Measurements from ENCODE around the gene PODXL2.
A peak's percentile ranks its signal among the peaks of the same experiment; 100 is the strongest.

Gene PODXL2, protein sequence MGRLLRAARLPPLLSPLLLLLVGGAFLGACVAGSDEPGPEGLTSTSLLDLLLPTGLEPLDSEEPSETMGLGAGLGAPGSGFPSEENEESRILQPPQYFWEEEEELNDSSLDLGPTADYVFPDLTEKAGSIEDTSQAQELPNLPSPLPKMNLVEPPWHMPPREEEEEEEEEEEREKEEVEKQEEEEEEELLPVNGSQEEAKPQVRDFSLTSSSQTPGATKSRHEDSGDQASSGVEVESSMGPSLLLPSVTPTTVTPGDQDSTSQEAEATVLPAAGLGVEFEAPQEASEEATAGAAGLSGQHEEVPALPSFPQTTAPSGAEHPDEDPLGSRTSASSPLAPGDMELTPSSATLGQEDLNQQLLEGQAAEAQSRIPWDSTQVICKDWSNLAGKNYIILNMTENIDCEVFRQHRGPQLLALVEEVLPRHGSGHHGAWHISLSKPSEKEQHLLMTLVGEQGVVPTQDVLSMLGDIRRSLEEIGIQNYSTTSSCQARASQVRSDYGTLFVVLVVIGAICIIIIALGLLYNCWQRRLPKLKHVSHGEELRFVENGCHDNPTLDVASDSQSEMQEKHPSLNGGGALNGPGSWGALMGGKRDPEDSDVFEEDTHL

GRCh38 chr3:127628788-127629466 is at the start of gene PODXL2:
TSS of gene PODXL2 (plus strand) at chr3:127629185. CDS start at chr3:127629220, 35 bp downstream.
- Histone ChIP-seq H3K4me3 (ENCODE audit: low read depth in 1 of 2, low read length in 2 of 2) (peak within 1 kb of the TSS; percentile 11 to 52), H3K9me3 (ENCODE audit: low read length) (no peaks in the 10 kb centered on the region), H3K36me3 (ENCODE audit: insufficient read depth, low read length) (no peaks in the 10 kb centered on the region), H3K9ac (ENCODE audit: low read length) (no peak within 1 kb of the TSS), H3K4me1 (ENCODE audit: insufficient read depth, low read length) (peaks cover 8% of the 10 kb centered on the region), H3K27me3 (ENCODE audit: control insufficient read depth in 1 of 2, insufficient read depth in 2 of 2, low read length in 2 of 2) (peaks cover 7 to 8% of the 10 kb centered on the region in 2 donors), H3K27ac (ENCODE audit: low read depth, low read length) (no peak within 1 kb of the TSS)

DNA sequence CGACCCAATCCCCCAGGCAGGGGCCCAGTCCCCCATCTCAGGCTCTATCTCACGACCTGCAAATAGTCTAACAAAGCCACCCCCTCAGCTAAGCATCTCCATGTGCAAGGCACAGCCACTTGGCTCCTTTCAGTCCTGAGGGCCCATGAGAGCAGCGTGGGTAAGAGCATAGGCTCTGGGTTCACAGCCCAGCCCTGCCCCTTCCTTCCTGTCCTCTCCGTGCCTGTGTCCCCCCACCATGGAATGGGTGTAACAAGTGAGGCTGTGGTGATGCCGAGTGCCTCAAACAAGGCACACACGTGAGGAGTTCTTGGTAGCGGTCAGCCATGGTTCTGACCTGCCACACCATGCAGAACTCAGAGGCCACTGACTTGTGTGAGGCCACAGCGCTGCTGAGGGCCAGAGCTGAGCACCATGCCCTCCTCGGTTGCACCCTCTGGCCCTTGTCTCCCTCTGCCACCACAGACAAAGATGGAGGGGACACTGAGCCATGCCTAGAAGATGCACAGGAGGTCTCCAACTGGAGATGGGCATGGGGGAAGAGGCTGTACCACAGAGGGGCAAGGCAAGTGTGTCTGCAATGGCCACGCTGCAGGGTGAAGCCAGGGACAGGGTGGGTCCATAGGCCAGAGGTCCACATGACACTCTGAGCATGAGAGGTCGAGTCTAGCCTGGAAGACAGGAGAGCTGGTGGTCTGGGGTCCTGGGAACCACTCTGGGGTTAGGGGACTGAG is 48.5 kb upstream of the PODXL2 start:
- Histone ChIP-seq H3K4me1 (ENCODE audit: insufficient read depth, low read length) (peaks cover 3% of the 10 kb centered on the region), H3K27ac (ENCODE audit: low read depth, low read length) (no peak overlapping the region), H3K9ac (ENCODE audit: low read length) (no peak overlapping the region), H3K36me3 (ENCODE audit: insufficient read depth, low read length) (peaks cover 20% of the 10 kb centered on the region), H3K27me3 (ENCODE audit: control insufficient read depth in 1 of 2, insufficient read depth in 2 of 2, low read length in 2 of 2) (no peaks in the 10 kb centered on the region), H3K4me3 (ENCODE audit: low read depth in 1 of 2, low read length in 2 of 2) (no peak overlapping the region), H3K9me3 (ENCODE audit: low read length) (no peaks in the 10 kb centered on the region)

GRCh38 chr3:127584734-127585133 is 44.3 kb upstream of the PODXL2 start:
- H3K9ac ChIP-seq (ENCODE audit: low read length) = no peak overlapping the region
- H3K27ac ChIP-seq (ENCODE audit: low read depth, low read length) = no peak overlapping the region
- H3K36me3 ChIP-seq (ENCODE audit: insufficient read depth, low read length) = no peaks in the 10 kb centered on the region
- no peak overlapping the region for H3K4me3 ChIP-seq (ENCODE audit: low read depth in 1 of 2, low read length in 2 of 2)
- no peaks in the 10 kb centered on the region for H3K9me3 ChIP-seq (ENCODE audit: low read length)
- H3K27me3 ChIP-seq (ENCODE audit: control insufficient read depth in 1 of 2, insufficient read depth in 2 of 2, low read length in 2 of 2) = no peaks in the 10 kb centered on the region
- H3K4me1 ChIP-seq (ENCODE audit: insufficient read depth, low read length) = peaks cover 18% of the 10 kb centered on the region

GRCh38 chr3:127585163-127585812 is 43.7 kb upstream of the PODXL2 start:
- H3K9me3 ChIP-seq (ENCODE audit: low read length) = no peaks in the 10 kb centered on the region
- H3K4me3 ChIP-seq (ENCODE audit: low read depth in 1 of 2, low read length in 2 of 2) = no peak overlapping the region
- H3K4me1 ChIP-seq (ENCODE audit: insufficient read depth, low read length) = peaks cover 18% of the 10 kb centered on the region
- no peaks in the 10 kb centered on the region for H3K27me3 ChIP-seq (ENCODE audit: control insufficient read depth in 1 of 2, insufficient read depth in 2 of 2, low read length in 2 of 2)
- H3K36me3 ChIP-seq (ENCODE audit: insufficient read depth, low read length) = no peaks in the 10 kb centered on the region
- no peak overlapping the region for H3K27ac ChIP-seq (ENCODE audit: low read depth, low read length)
- H3K9ac ChIP-seq (ENCODE audit: low read length) = no peak overlapping the region

DNA sequence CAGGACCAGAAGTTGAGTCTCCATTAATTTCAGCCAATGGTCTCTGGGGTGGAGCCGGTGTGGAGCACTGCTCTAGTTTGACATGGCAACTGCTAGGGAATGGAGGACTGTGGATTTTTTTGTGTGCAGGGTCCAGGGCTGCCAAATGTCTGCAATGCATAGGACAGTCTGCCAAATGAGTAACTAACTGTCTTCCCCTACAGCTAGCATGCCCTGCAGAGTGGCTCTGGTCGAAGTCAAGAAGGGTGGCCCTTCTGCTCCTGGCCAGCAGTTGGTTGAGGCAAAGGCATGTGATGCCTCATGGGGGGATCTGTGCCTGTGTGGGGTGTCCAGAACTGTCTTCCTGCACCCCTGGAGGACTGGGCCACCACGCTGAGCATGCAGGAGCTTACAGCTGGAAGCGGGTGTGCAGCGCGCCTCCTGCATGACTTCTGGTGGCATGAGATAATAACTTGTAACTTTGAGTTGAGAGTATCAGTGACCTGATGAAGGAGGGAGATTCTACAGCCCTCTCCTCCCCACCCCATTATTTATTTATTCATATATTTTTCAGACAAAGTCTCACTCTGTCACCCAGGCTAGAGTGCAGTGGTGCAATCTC is 43.1 kb upstream of the PODXL2 start:
- Histone ChIP-seq H3K27me3 (ENCODE audit: control insufficient read depth in 1 of 2, insufficient read depth in 2 of 2, low read length in 2 of 2) (no peaks in the 10 kb centered on the region), H3K9me3 (ENCODE audit: low read length) (no peaks in the 10 kb centered on the region), H3K36me3 (ENCODE audit: insufficient read depth, low read length) (no peaks in the 10 kb centered on the region), H3K4me1 (ENCODE audit: insufficient read depth, low read length) (peaks cover 18% of the 10 kb centered on the region), H3K9ac (ENCODE audit: low read length) (no peak overlapping the region), H3K27ac (ENCODE audit: low read depth, low read length) (no peak overlapping the region), H3K4me3 (ENCODE audit: low read depth in 1 of 2, low read length in 2 of 2) (no peak overlapping the region)

DNA sequence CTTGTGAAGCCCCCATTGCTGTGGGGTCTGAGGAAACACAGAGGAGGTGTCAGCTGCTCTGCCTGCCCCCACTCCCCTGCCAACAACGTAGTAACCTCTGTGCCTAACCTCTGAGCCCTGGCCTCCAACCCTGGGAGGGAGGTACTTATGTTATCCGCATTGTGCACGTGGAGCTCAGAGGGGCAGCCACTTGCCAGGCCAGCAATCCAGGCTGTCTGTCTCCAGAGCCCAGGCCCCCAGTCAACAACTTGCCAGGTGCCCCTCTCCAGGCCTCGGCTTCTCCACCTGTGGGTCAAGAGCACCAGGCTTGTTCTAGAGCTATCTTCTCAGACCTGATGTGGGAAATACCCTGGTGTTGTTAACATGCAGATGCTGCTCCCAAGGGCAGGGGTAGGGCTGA is 41.1 kb upstream of the PODXL2 start:
- peaks cover 26% of the 10 kb centered on the region for H3K4me1 ChIP-seq (ENCODE audit: insufficient read depth, low read length)
- no peak overlapping the region for H3K27ac ChIP-seq (ENCODE audit: low read depth, low read length)
- H3K36me3 ChIP-seq (ENCODE audit: insufficient read depth, low read length) = no peaks in the 10 kb centered on the region
- H3K27me3 ChIP-seq (ENCODE audit: control insufficient read depth in 1 of 2, insufficient read depth in 2 of 2, low read length in 2 of 2) = no peaks in the 10 kb centered on the region
- H3K4me3 ChIP-seq (ENCODE audit: low read depth in 1 of 2, low read length in 2 of 2) = no peak overlapping the region
- H3K9ac ChIP-seq (ENCODE audit: low read length) = no peak overlapping the region
- H3K9me3 ChIP-seq (ENCODE audit: low read length) = no peaks in the 10 kb centered on the region

- H3K4me3 ChIP-seq (ENCODE audit: low read depth in 1 of 2, low read length in 2 of 2) = peak overlapping the region; percentile 52 to 90
- no peaks in the 10 kb centered on the region for H3K27me3 ChIP-seq (ENCODE audit: control insufficient read depth in 1 of 2, insufficient read depth in 2 of 2, low read length in 2 of 2)
- H3K4me1 ChIP-seq (ENCODE audit: insufficient read depth, low read length) = peaks cover 26% of the 10 kb centered on the region
- no peaks in the 10 kb centered on the region for H3K9me3 ChIP-seq (ENCODE audit: low read length)
- peak overlapping the region; percentile 63 for H3K9ac ChIP-seq (ENCODE audit: low read length)
- peak overlapping the region; percentile 89 for H3K27ac ChIP-seq (ENCODE audit: low read depth, low read length)
- no peaks in the 10 kb centered on the region for H3K36me3 ChIP-seq (ENCODE audit: insufficient read depth, low read length)
Measured at GRCh38 chr3:127588806-127589577, 40.0 kb upstream of the PODXL2 start.

DNA sequence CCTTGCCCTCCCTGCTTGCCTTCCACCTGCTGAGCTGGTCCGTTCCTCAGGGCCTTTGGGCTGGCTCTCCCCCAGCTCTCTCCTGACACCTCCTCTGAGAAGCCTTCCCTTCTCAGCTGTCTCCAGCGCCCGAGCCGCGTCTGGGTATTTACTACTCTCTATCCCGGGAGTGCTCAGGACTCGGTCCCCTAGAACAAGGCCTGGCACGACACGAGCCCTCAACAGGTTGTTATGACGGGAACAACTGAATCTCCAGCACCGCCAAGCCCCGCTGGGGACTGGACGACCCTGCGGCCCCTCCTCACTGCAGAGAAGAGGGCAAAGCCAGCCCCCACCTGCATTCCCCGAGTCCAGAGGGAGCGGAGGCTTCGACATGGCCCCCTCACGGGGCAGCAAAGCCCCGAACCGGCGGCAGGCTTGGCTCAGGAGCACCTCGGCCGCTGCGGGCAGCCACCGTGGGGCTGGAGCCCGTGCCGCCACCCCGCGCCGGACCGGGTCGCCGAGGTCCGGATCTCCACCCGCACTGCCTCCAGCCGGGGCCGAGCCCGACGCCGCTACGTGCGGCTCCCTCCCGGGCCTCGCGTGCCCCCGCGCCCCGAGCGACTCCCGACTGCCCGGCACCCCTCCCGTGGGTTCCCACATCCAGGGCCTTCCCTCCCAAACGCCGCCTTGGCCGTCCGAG is 39.2 kb upstream of the PODXL2 start:
- Histone ChIP-seq H3K27me3 (ENCODE audit: control insufficient read depth in 1 of 2, insufficient read depth in 2 of 2, low read length in 2 of 2) (no peaks in the 10 kb centered on the region), H3K4me1 (ENCODE audit: insufficient read depth, low read length) (peaks cover 23% of the 10 kb centered on the region), H3K36me3 (ENCODE audit: insufficient read depth, low read length) (no peaks in the 10 kb centered on the region), H3K9me3 (ENCODE audit: low read length) (no peaks in the 10 kb centered on the region), H3K4me3 (ENCODE audit: low read depth in 1 of 2, low read length in 2 of 2) (peak overlapping the region; percentile 52 to 90), H3K9ac (ENCODE audit: low read length) (peak overlapping the region; percentile 63), H3K27ac (ENCODE audit: low read depth, low read length) (peak overlapping the region; percentile 89)

GRCh38 chr3:127590282-127590592 is 38.7 kb upstream of the PODXL2 start:
- peaks cover 23% of the 10 kb centered on the region for H3K4me1 ChIP-seq (ENCODE audit: insufficient read depth, low read length)
- H3K9ac ChIP-seq (ENCODE audit: low read length) = peak overlapping the region; percentile 63
- H3K27ac ChIP-seq (ENCODE audit: low read depth, low read length) = peak overlapping the region; percentile 89
- peak overlapping the region; percentile 52 to 90 for H3K4me3 ChIP-seq (ENCODE audit: low read depth in 1 of 2, low read length in 2 of 2)
- no peaks in the 10 kb centered on the region for H3K27me3 ChIP-seq (ENCODE audit: control insufficient read depth in 1 of 2, insufficient read depth in 2 of 2, low read length in 2 of 2)
- no peaks in the 10 kb centered on the region for H3K36me3 ChIP-seq (ENCODE audit: insufficient read depth, low read length)
- H3K9me3 ChIP-seq (ENCODE audit: low read length) = no peaks in the 10 kb centered on the region
